NT2/D1 (cell line): ENCODE data around the gene ANKFN1.

Experiments used
- SUZ12 ChIP-seq: IDR thresholded peaks from 2 replicates; pipeline ENCODE4 v1.6.1; 2011; ENCODE audit not compliant: insufficient read length, insufficient read depth; ENCODE audit errors: extremely low read depth
- YY1 ChIP-seq: IDR thresholded peaks from 2 replicates; pipeline ENCODE4 v1.6.1; 2011; ENCODE audit not compliant: insufficient read length, insufficient read depth
- ZNF274 ChIP-seq: IDR thresholded peaks from 2 replicates; pipeline ENCODE4 v1.6.1; 2011; ENCODE audit warnings: mild to moderate bottlenecking, low read depth, low read length

GRCh38 chr17:56182081-56182480 is 28.8 kb downstream of the ANKFN1 start:
- TF ChIP-seq ZNF274 = no peak
- no peak for TF ChIP-seq YY1
- no peak for TF ChIP-seq SUZ12
